ENCODE results near the gene RHBDD1.

RHBDD1 gene

DNA sequence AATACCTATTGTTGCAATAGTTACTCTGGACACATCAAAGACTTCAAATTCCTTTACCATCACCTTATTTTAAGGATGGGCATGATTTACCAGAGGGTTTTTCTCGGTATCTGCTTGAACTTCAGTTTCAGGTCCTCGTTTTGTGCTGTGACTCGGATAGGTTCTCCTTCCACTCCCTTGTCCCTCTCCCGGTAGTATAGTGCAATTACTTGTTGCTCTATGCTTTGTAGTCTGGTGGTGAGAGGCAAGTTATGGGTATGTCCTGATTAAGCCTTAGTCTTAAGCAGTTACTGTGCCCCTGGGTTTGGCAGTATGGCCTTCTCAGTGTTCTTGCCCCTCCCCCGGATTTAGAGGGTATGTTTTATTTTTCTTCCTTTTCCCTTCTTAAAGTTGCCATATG, 96.6 kb downstream of the RHBDD1 start:
- H3K4me3 ChIP-seq (ENCODE audit: low read length, poor library complexity, severe bottlenecking) = no peak overlapping the region
- H3K27me3 ChIP-seq (ENCODE audit: insufficient read depth, low read length, poor library complexity, severe bottlenecking) = no peaks in the 10 kb centered on the region
- no peak overlapping the region for H3K9ac ChIP-seq (ENCODE audit: low read depth, low read length, poor library complexity, severe bottlenecking)
- no peaks in the 10 kb centered on the region for H3K9me2 ChIP-seq (replicated peaks; ENCODE audit: low read depth, low read length)
- no peaks in the 10 kb centered on the region for H4K20me1 ChIP-seq (ENCODE audit: insufficient read depth, low read length, poor library complexity, severe bottlenecking)
- H3K4me2 ChIP-seq (ENCODE audit: low read depth, low read length, poor library complexity, severe bottlenecking) = no peak overlapping the region
- no peak overlapping the region for H2AFZ ChIP-seq (ENCODE audit: low read length)
- no peaks in the 10 kb centered on the region for H3K79me2 ChIP-seq (ENCODE audit: insufficient read depth, low read length)
- H3K4me1 ChIP-seq (ENCODE audit: insufficient read depth, low read length, poor library complexity, severe bottlenecking) = no peaks in the 10 kb centered on the region
- H3F3A ChIP-seq (ENCODE audit: low read depth) = no peaks in the 10 kb centered on the region
- no peaks in the 10 kb centered on the region for H3K9me3 ChIP-seq (ENCODE audit: insufficient read depth, low read depth, low read length)
- no peaks in the 10 kb centered on the region for H3K36me3 ChIP-seq (ENCODE audit: insufficient read depth, low read length)
- no peak for TF ChIP-seq EZH2phosphoT487 (IDR thresholded peaks at IDR 0.05; ENCODE audit: borderline replicate concordance)
- TF ChIP-seq, protein P1, sequence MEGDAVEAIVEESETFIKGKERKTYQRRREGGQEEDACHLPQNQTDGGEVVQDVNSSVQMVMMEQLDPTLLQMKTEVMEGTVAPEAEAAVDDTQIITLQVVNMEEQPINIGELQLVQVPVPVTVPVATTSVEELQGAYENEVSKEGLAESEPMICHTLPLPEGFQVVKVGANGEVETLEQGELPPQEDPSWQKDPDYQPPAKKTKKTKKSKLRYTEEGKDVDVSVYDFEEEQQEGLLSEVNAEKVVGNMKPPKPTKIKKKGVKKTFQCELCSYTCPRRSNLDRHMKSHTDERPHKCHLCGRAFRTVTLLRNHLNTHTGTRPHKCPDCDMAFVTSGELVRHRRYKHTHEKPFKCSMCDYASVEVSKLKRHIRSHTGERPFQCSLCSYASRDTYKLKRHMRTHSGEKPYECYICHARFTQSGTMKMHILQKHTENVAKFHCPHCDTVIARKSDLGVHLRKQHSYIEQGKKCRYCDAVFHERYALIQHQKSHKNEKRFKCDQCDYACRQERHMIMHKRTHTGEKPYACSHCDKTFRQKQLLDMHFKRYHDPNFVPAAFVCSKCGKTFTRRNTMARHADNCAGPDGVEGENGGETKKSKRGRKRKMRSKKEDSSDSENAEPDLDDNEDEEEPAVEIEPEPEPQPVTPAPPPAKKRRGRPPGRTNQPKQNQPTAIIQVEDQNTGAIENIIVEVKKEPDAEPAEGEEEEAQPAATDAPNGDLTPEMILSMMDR (conservative IDR thresholded peaks at IDR 0.05; ENCODE audit: low read length) = no peak

DNA sequence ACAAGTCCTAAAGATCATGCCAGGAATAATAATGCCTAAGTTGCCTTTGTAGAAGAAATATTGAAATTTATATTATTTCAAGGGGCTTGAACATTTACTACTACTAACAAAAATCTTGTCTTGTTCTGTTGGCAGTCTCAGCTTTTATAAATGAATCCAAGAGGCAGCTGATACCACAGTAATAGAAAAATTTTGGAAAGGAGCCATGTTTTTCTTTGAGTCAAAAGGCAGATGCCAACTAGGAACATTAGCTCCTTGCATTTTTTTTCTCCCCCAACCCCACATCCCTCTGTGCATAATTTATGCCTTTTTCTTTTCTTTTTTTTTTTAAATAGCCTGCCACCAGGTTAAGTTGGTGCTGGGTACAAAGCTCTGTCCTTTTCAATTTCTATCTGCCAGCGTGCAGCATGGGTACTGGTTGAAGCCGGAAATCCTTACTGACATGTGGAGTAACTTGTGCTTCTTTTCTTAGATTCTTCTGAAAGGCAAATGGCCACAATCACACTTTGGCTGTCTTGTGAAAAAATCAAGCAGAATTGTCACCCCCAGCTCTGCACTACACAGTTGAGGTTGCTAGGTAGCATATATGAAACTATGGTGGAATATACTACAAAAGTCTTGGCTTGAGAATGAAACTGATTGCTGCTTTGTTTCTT, 98.8 kb downstream of the RHBDD1 start:
- Histone ChIP-seq H3K4me2 (ENCODE audit: low read depth, low read length, poor library complexity, severe bottlenecking) (no peak overlapping the region), H4K20me1 (ENCODE audit: insufficient read depth, low read length, poor library complexity, severe bottlenecking) (no peaks in the 10 kb centered on the region), H2AFZ (ENCODE audit: low read length) (no peak overlapping the region), H3K27me3 (ENCODE audit: insufficient read depth, low read length, poor library complexity, severe bottlenecking) (no peaks in the 10 kb centered on the region), H3K9me3 (ENCODE audit: insufficient read depth, low read depth, low read length) (no peaks in the 10 kb centered on the region), H3K4me1 (ENCODE audit: insufficient read depth, low read length, poor library complexity, severe bottlenecking) (no peaks in the 10 kb centered on the region), H3K79me2 (ENCODE audit: insufficient read depth, low read length) (no peaks in the 10 kb centered on the region), H3K4me3 (ENCODE audit: low read length, poor library complexity, severe bottlenecking) (no peak overlapping the region), H3K9ac (ENCODE audit: low read depth, low read length, poor library complexity, severe bottlenecking) (no peak overlapping the region), H3K9me2 (replicated peaks; ENCODE audit: low read depth, low read length) (no peaks in the 10 kb centered on the region), H3K36me3 (ENCODE audit: insufficient read depth, low read length) (no peaks in the 10 kb centered on the region), H3F3A (ENCODE audit: low read depth) (no peaks in the 10 kb centered on the region)
- TF ChIP-seq, protein P1 (conservative IDR thresholded peaks at IDR 0.05; ENCODE audit: low read length) = no peak
- no peak for TF ChIP-seq EZH2phosphoT487 (IDR thresholded peaks at IDR 0.05; ENCODE audit: borderline replicate concordance)

DNA sequence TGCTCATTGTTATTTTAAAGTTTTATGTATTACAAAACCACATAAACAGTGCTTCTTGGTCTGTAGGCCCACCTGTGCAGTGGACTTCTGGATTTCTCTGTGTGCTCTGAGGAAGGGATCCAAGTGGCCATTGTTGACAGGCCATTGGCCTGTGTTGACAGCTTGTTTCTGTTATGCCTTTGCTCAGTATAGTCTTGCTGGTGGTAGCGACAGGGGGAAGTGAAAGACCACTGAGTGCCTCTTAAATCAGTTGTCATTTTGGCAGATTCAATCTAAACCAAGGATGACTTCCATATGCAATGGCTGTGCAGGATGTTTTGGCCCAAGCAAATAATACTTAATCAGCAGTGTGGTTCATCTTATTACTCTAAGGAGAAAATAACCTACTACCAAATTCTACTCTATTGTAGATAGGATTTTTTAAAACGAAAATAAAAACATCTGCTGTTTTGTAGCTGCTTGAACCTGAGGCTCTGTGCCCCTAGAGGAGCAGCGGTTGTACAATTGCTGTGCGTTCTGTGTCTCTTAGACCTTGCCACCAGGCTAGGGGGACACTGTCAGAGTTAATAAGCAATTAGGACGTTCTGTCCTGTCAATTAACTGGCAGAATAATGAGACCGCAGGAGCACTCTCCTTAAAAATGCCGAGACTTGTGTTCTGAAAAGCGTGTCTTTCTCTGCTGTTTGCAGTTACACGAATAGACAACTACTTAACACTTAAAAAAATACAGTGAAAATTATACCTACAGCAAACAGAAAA, 108.2 kb downstream of the RHBDD1 start:
- Histone ChIP-seq H3K36me3 (ENCODE audit: insufficient read depth, low read length) (no peaks in the 10 kb centered on the region), H3K4me2 (ENCODE audit: low read depth, low read length, poor library complexity, severe bottlenecking) (no peak overlapping the region), H3K9me2 (replicated peaks; ENCODE audit: low read depth, low read length) (no peaks in the 10 kb centered on the region), H2AFZ (ENCODE audit: low read length) (no peak overlapping the region), H3K9me3 (ENCODE audit: insufficient read depth, low read depth, low read length) (no peaks in the 10 kb centered on the region), H4K20me1 (ENCODE audit: insufficient read depth, low read length, poor library complexity, severe bottlenecking) (no peaks in the 10 kb centered on the region), H3F3A (ENCODE audit: low read depth) (no peaks in the 10 kb centered on the region), H3K27me3 (ENCODE audit: insufficient read depth, low read length, poor library complexity, severe bottlenecking) (no peaks in the 10 kb centered on the region), H3K9ac (ENCODE audit: low read depth, low read length, poor library complexity, severe bottlenecking) (no peak overlapping the region), H3K4me3 (ENCODE audit: low read length, poor library complexity, severe bottlenecking) (no peak overlapping the region), H3K79me2 (ENCODE audit: insufficient read depth, low read length) (no peaks in the 10 kb centered on the region), H3K4me1 (ENCODE audit: insufficient read depth, low read length, poor library complexity, severe bottlenecking) (no peaks in the 10 kb centered on the region)
- TF ChIP-seq, protein P1 (conservative IDR thresholded peaks at IDR 0.05; ENCODE audit: low read length) = no peak
- TF ChIP-seq EZH2phosphoT487 (IDR thresholded peaks at IDR 0.05; ENCODE audit: borderline replicate concordance) = no peak
